HepG2 (cell line): ENCODE measurements around the gene TUBA8. TPM values are rescaled to one million over a fixed set of nuclear protein-coding genes. Genes with fewer than 3 reads are reported as not detected.

ENCODE experiments used
- ATAC-seq: fragments of 200-7000 bp; cut with Tn5 transposase; 3 replicates; pipeline ENCODE4 v1.9.1; 2020; ENCODE audit warnings: mild to moderate bottlenecking, moderate library complexity
- BruUV-seq: library from RNA; stranded (reverse); fragments of 400-500 nt; replicated peaks from 2 replicates; lab custom pipeline; 2021; lab: Mats Ljungman, UMichigan
- CTCF ChIA-PET: fragments of 300-600 bp; formaldehyde crosslinking; extraction: SDS; loops from one replicate; lab custom pipeline; 2021; ENCODE audit warnings: low total read pairs, inconsistent platforms, low intra/inter-chr PET ratio; lab: Yijun Ruan, JAX
- POLR2A ChIA-PET: fragments of 350-600 bp; sonication (Branson Sonifier 250); formaldehyde crosslinking; loops from one replicate; lab custom pipeline; 2020; ENCODE audit warnings: antibody characterized with exemption, inconsistent platforms; lab: Yijun Ruan, JAX
- DNase-seq: peaks from one replicate; pipeline ENCODE4 v3.0.0-alpha.2; 2015; ENCODE audit warnings: low spot score
- FAIRE-seq: peaks from 3 replicates; lab custom pipeline; 2011; peaks lifted over from hg19 to GRCh38; lab: Jason Lieb, UNC
- H2AFZ ChIP-seq: one replicate; pipeline ENCODE4 v1.6.1; 2011; ENCODE audit warnings: low read length, inconsistent platforms
- H3K27ac ChIP-seq: fragments of 300-600 bp; 3 replicates; pipeline ENCODE4 v1.8.0; 2011; ENCODE audit warnings: mixed run types, mild to moderate bottlenecking, mixed read lengths, low read length, inconsistent platforms; ENCODE audit not compliant: insufficient read depth; ENCODE audit errors: extremely low read length
- H3K27me3 ChIP-seq, 2 experiments: fragments of 200-600 bp in 1 of 2; 2 replicates in 1 of 2; 3 replicates in 1 of 2; pipeline versions ENCODE4 v1.6.0 to v1.8.0; 2011; ENCODE audit warnings: low read length in 2 of 2, mild to moderate bottlenecking in 2 of 2, moderate library complexity in 2 of 2, inconsistent platforms in 1 of 2; ENCODE audit not compliant: insufficient read depth in 2 of 2, control insufficient read depth in 1 of 2
- H3K36me3 ChIP-seq, 2 experiments: fragments of 200-600 bp in 1 of 2; replicated peaks in 1 of 2; 2 replicates in 1 of 2; 3 replicates in 1 of 2; pipeline versions ENCODE4 v1.5.1 to v1.8.0; 2011; ENCODE audit warnings: low read length in 2 of 2, inconsistent platforms in 1 of 2; ENCODE audit not compliant: insufficient read depth in 2 of 2, control insufficient read depth in 1 of 2
- H3K4me1 ChIP-seq: 2 replicates; pipeline ENCODE4 v1.5.1; 2012; ENCODE audit warnings: low read length, inconsistent platforms; ENCODE audit not compliant: insufficient read depth
- H3K4me2 ChIP-seq: 2 replicates; pipeline ENCODE4 v1.6.0; 2011; ENCODE audit warnings: low read depth, low read length, inconsistent platforms
- H3K4me3 ChIP-seq, 3 experiments: fragments of 200-600 bp in 1 of 3; sonication (generic), shearing (Covaris generic) in 1 of 3; replicated peaks in 1 of 3; 2 replicates each; pipeline ENCODE4 v1.5.1; 2011 to 2016; ENCODE audit warnings: low read length in 3 of 3, inconsistent platforms in 2 of 3, low read depth in 2 of 3, mild to moderate bottlenecking in 2 of 3, control low read depth in 1 of 3, mixed read lengths in 1 of 3; ENCODE audit not compliant: insufficient read depth in 1 of 3
- H3K79me2 ChIP-seq: one replicate; pipeline ENCODE4 v1.6.1; 2011; ENCODE audit warnings: low read length, inconsistent platforms; ENCODE audit not compliant: insufficient read depth
- H3K9ac ChIP-seq: 2 replicates; pipeline ENCODE4 v1.6.0; 2011; ENCODE audit warnings: mild to moderate bottlenecking, low read depth, low read length, inconsistent platforms; ENCODE audit not compliant: insufficient read depth
- H3K9me3 ChIP-seq: 2 replicates; pipeline ENCODE4 v1.5.1; 2012; ENCODE audit warnings: mild to moderate bottlenecking, low read length
- H4K20me1 ChIP-seq: 2 replicates; pipeline ENCODE4 v1.6.0; 2011; ENCODE audit warnings: inconsistent platforms, mild to moderate bottlenecking, low read length, moderate library complexity; ENCODE audit not compliant: insufficient read depth
- CTCF ChIP-seq: sonication (generic); formaldehyde crosslinking; IDR thresholded peaks from 2 replicates; pipeline ENCODE4 v1.5.0; 2020; ENCODE audit warnings: mild to moderate bottlenecking, missing genetic modification reagents, moderate library complexity
- DZIP1 ChIP-seq: sonication (generic); formaldehyde crosslinking; IDR thresholded peaks from 2 replicates; pipeline ENCODE4 v1.5.0; 2020; ENCODE audit warnings: mild to moderate bottlenecking, missing genetic modification reagents
- IKZF4 ChIP-seq: sonication (generic); formaldehyde crosslinking; IDR thresholded peaks from 2 replicates; pipeline ENCODE4 v1.5.1; 2020; ENCODE audit warnings: borderline replicate concordance, mild to moderate bottlenecking, low read depth, missing genetic modification reagents; ENCODE audit errors: not compliant biosample characterization
- JARID2 ChIP-seq: sonication (generic); formaldehyde crosslinking; IDR thresholded peaks from 2 replicates; pipeline ENCODE4 v1.8.1; 2023; ENCODE audit warnings: missing genetic modification reagents, inconsistent platforms; ENCODE audit not compliant: insufficient replicate concordance
- KDM6A ChIP-seq: IDR thresholded peaks from 2 replicates; pipeline ENCODE4 v1.6.1; 2016; ENCODE audit warnings: low read depth
- MED8 ChIP-seq: sonication (generic); formaldehyde crosslinking; IDR thresholded peaks from 2 replicates; pipeline ENCODE4 v1.8.1; 2023; ENCODE audit warnings: mild to moderate bottlenecking, missing genetic modification reagents; ENCODE audit not compliant: insufficient replicate concordance
- PAF1 ChIP-seq: IDR thresholded peaks from 2 replicates; pipeline ENCODE4 v1.6.1; 2016; ENCODE audit warnings: missing genetic modification reagents, missing compliant biosample characterization
- SNAPC5 ChIP-seq: sonication (generic); formaldehyde crosslinking; IDR thresholded peaks from 2 replicates; pipeline ENCODE4 v1.8.1; 2023; ENCODE audit warnings: mild to moderate bottlenecking, missing genetic modification reagents, borderline replicate concordance
- TAF15 ChIP-seq: fragments of 200-400 bp; formaldehyde crosslinking; IDR thresholded peaks from one replicate; pipeline ENCODE4 v1.6.1; 2018; ENCODE audit warnings: mild to moderate bottlenecking, low read depth, low read length; ENCODE audit not compliant: poor library complexity, severe bottlenecking
- ZNF570 ChIP-seq: sonication (generic); formaldehyde crosslinking; IDR thresholded peaks from 2 replicates; pipeline ENCODE4 v1.4.0; 2020; ENCODE audit warnings: mild to moderate bottlenecking, missing genetic modification reagents, borderline replicate concordance
- ZNF687 ChIP-seq: sonication (generic); formaldehyde crosslinking; IDR thresholded peaks from 2 replicates; pipeline ENCODE4 v1.5.1; 2020; ENCODE audit warnings: mild to moderate bottlenecking, missing genetic modification reagents, moderate library complexity
- ZSCAN30 ChIP-seq: sonication (generic); formaldehyde crosslinking; IDR thresholded peaks from 2 replicates; pipeline ENCODE4 v1.5.0; 2020; ENCODE audit warnings: mild to moderate bottlenecking, missing genetic modification reagents
- WGBS: methylation state at CpG from one replicate; pipeline ENCODE4 v1.1.6; 2017; ENCODE audit warnings: low lambda C conversion rate; 5-methylcytosine and 5-hydroxymethylcytosine counted together
- in situ Hi-C: cut with HindIII; loops from 2 replicates; pipeline ENCODE4 v1.10.0; 2017; ENCODE audit warnings: low pct_unique_long_range_greater_than_20kb; ENCODE audit not compliant: extremely low pct_ligation_motif_present
- intact Hi-C: fragments of 100-400 bp; cut with micrococcal nuclease; formaldehyde crosslinking; loops from one replicate; pipeline ENCODE4 v1.10.0; 2022; ENCODE audit not compliant: unreplicated experiment
- polyA plus RNA-seq, 8 experiments: library from polyadenylated mRNA; depleted of rRNA in 3 of 8; stranded (reverse) in 7 of 8; unstranded in 1 of 8; fragments of >200 nt; fragmentation: Illumina TruSeq in 4 of 8; extraction: Trizol in 4 of 8; gene quantifications; 2 replicates each; pipeline versions ENCODE4 v1.2.1 to v1.2.3, GENCODE V29; 2011 to 2016; ENCODE audit warnings: low read depth in 4 of 8, missing spikeins in 1 of 8, mixed read lengths in 1 of 8; ENCODE audit not compliant: insufficient read depth in 1 of 8
- total RNA-seq, 5 experiments: library from RNA; depleted of rRNA; stranded (reverse); fragments of >200 nt; fragmentation: Illumina TruSeq; extraction: Trizol; gene quantifications; 2 replicates each; pipeline ENCODE4 v1.2.3, GENCODE V29; 2016; ENCODE audit warnings: low read depth in 1 of 5

The TUBA8 gene
- total and polyA plus RNA-seq, 2 of the 13 experiments (the other 11 are each of a cell fraction or from before 2014, with no cell fraction given), result 0.35 to 0.69 TPM

DNA sequence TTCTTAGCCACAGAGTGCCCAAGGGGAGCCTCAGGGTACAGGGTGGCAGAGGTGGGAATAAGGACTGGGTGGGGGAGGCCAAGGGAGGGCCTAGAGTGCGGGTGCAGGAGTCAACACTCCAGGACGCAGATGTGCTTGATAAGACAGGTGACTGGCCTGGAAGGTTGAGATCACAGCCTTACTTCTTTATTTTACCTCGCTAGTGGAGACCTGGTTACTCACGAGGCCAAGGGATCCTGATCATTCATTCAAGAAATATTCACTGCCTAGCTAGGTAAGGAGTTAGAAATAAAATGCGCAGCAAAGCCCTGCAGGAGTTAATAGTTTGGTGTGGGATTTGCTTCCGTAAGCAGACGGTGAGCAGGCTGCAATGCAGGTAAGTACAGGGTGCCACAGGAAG is 46.0 kb upstream of the TUBA8 start (continued):
- TF ChIP-seq IKZF4 (CRISPR knock-in tag) (no peak), KDM6A (CRISPR knock-in tag) (no peak), SNAPC5 (CRISPR knock-in tag) (no peak), ZNF570 (CRISPR knock-in tag) (no peak), TAF15 (no peak), JARID2 (CRISPR knock-in tag) (no peak), DZIP1 (no peak), ZSCAN30 (no peak)

DNA sequence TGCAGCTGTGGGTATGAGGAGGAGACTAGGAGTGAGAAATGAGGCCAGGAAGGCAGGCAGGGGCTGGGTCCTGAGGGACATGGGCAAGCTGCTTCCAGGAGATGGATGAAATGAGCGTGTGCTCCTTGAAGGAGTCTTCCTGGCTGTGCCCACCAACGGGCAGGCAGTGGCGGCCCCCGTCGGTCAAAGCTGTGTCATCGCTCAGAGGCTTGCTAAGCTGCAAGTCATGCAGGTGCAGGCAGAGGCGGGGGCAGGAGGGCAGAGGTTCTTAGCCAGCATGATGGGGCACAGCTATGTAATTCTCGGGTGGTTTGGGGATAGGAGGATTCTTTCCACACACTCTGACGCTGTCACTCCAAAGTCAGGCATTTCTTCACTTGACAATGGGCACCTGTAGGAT is 45.4 kb upstream of the TUBA8 start:
- no peaks in the 10 kb centered on the region for H3K9me3 ChIP-seq
- WGBS, result 50% methylated on average over 8 of the region's 9 CpGs
- TF ChIP-seq PAF1 (CRISPR knock-in tag) (no peak), MED8 (CRISPR knock-in tag) (no peak), ZNF687 (peak; percentile 35), CTCF (peak; percentile 50)
- TF ChIP-seq, all 625 proteins: peak for 2
- H3K79me2 ChIP-seq, result no peaks in the 10 kb centered on the region
- CTCF ChIA-PET, result interaction anchor here (1.5 kb wide), 1 partner anchor 235 kb away, joined by 3 read pairs; no protein-coding TSS in a partner anchor
- no peak overlapping the region for H3K4me2 ChIP-seq
- no TSS peak for BruUV-seq
- POLR2A ChIA-PET, result interaction anchor here (0.6 to 2.8 kb wide), 4 partner anchors 9 to 27 kb away, joined by 3 to 13 read pairs (median 5); partner anchors contain the start of gene PEX26
- no peaks in the 10 kb centered on the region for H3K36me3 ChIP-seq
- no peaks in the 10 kb centered on the region for H3K27me3 ChIP-seq
- no peak for FAIRE-seq
- DNase-seq, result no peak
- intact Hi-C loops, result no loop called here
- H3K4me1 ChIP-seq, result peaks cover 74% of the 10 kb centered on the region
- no peak overlapping the region for H3K9ac ChIP-seq
- no peak overlapping the region for H3K4me3 ChIP-seq
- no peak for ATAC-seq
- H3K27ac ChIP-seq, result no peak overlapping the region
- in situ Hi-C loops, result no loop called here
- H4K20me1 ChIP-seq, result no peaks in the 10 kb centered on the region
- H2AFZ ChIP-seq, result no peak overlapping the region
